HepG2 (cell line): ENCODE measurements around the gene ZFP36L2. TPM values are rescaled to one million over a fixed set of nuclear protein-coding genes. Genes with fewer than 3 reads are reported as not detected.

ENCODE experiments used
- ATAC-seq: fragments of 200-7000 bp; cut with Tn5 transposase; 3 replicates; pipeline ENCODE4 v1.9.1; 2020; ENCODE audit warnings: mild to moderate bottlenecking, moderate library complexity
- BruUV-seq: library from RNA; stranded (reverse); fragments of 400-500 nt; replicated peaks from 2 replicates; lab custom pipeline; 2021; lab: Mats Ljungman, UMichigan
- CTCF ChIA-PET: fragments of 300-600 bp; formaldehyde crosslinking; extraction: SDS; loops from one replicate; lab custom pipeline; 2021; ENCODE audit warnings: low total read pairs, inconsistent platforms, low intra/inter-chr PET ratio; lab: Yijun Ruan, JAX
- POLR2A ChIA-PET: fragments of 350-600 bp; sonication (Branson Sonifier 250); formaldehyde crosslinking; loops from one replicate; lab custom pipeline; 2020; ENCODE audit warnings: antibody characterized with exemption, inconsistent platforms; lab: Yijun Ruan, JAX
- DNase-seq: peaks from one replicate; pipeline ENCODE4 v3.0.0-alpha.2; 2015; ENCODE audit warnings: low spot score
- FAIRE-seq: peaks from 3 replicates; lab custom pipeline; 2011; peaks lifted over from hg19 to GRCh38; lab: Jason Lieb, UNC
- H2AFZ ChIP-seq: one replicate; pipeline ENCODE4 v1.6.1; 2011; ENCODE audit warnings: low read length, inconsistent platforms
- H3K27ac ChIP-seq: fragments of 300-600 bp; 3 replicates; pipeline ENCODE4 v1.8.0; 2011; ENCODE audit warnings: mixed run types, mild to moderate bottlenecking, mixed read lengths, low read length, inconsistent platforms; ENCODE audit not compliant: insufficient read depth; ENCODE audit errors: extremely low read length
- H3K27me3 ChIP-seq, 2 experiments: fragments of 200-600 bp in 1 of 2; 2 replicates in 1 of 2; 3 replicates in 1 of 2; pipeline versions ENCODE4 v1.6.0 to v1.8.0; 2011; ENCODE audit warnings: low read length in 2 of 2, mild to moderate bottlenecking in 2 of 2, moderate library complexity in 2 of 2, inconsistent platforms in 1 of 2; ENCODE audit not compliant: insufficient read depth in 2 of 2, control insufficient read depth in 1 of 2
- H3K36me3 ChIP-seq, 2 experiments: fragments of 200-600 bp in 1 of 2; replicated peaks in 1 of 2; 2 replicates in 1 of 2; 3 replicates in 1 of 2; pipeline versions ENCODE4 v1.5.1 to v1.8.0; 2011; ENCODE audit warnings: low read length in 2 of 2, inconsistent platforms in 1 of 2; ENCODE audit not compliant: insufficient read depth in 2 of 2, control insufficient read depth in 1 of 2
- H3K4me1 ChIP-seq: 2 replicates; pipeline ENCODE4 v1.5.1; 2012; ENCODE audit warnings: low read length, inconsistent platforms; ENCODE audit not compliant: insufficient read depth
- H3K4me2 ChIP-seq: 2 replicates; pipeline ENCODE4 v1.6.0; 2011; ENCODE audit warnings: low read depth, low read length, inconsistent platforms
- H3K4me3 ChIP-seq, 3 experiments: fragments of 200-600 bp in 1 of 3; sonication (generic), shearing (Covaris generic) in 1 of 3; replicated peaks in 1 of 3; 2 replicates each; pipeline ENCODE4 v1.5.1; 2011 to 2016; ENCODE audit warnings: low read length in 3 of 3, inconsistent platforms in 2 of 3, low read depth in 2 of 3, mild to moderate bottlenecking in 2 of 3, control low read depth in 1 of 3, mixed read lengths in 1 of 3; ENCODE audit not compliant: insufficient read depth in 1 of 3
- H3K79me2 ChIP-seq: one replicate; pipeline ENCODE4 v1.6.1; 2011; ENCODE audit warnings: low read length, inconsistent platforms; ENCODE audit not compliant: insufficient read depth
- H3K9ac ChIP-seq: 2 replicates; pipeline ENCODE4 v1.6.0; 2011; ENCODE audit warnings: mild to moderate bottlenecking, low read depth, low read length, inconsistent platforms; ENCODE audit not compliant: insufficient read depth
- H3K9me3 ChIP-seq: 2 replicates; pipeline ENCODE4 v1.5.1; 2012; ENCODE audit warnings: mild to moderate bottlenecking, low read length
- H4K20me1 ChIP-seq: 2 replicates; pipeline ENCODE4 v1.6.0; 2011; ENCODE audit warnings: inconsistent platforms, mild to moderate bottlenecking, low read length, moderate library complexity; ENCODE audit not compliant: insufficient read depth
- CERS6 ChIP-seq: sonication (generic); formaldehyde crosslinking; IDR thresholded peaks from 2 replicates; pipeline ENCODE4 v1.5.0; 2020; ENCODE audit warnings: missing genetic modification reagents
- DDIT3 ChIP-seq: sonication (generic); formaldehyde crosslinking; IDR thresholded peaks from 2 replicates; pipeline ENCODE4 v1.4.0; 2020; ENCODE audit warnings: mild to moderate bottlenecking, missing genetic modification reagents
- DMTF1 ChIP-seq: sonication (generic); formaldehyde crosslinking; IDR thresholded peaks from 2 replicates; pipeline ENCODE4 v1.4.0; 2020; ENCODE audit warnings: mild to moderate bottlenecking, missing genetic modification reagents
- HNF4A ChIP-seq: sonication (generic); formaldehyde crosslinking; IDR thresholded peaks from 2 replicates; pipeline ENCODE4 v1.4.0; 2020; ENCODE audit warnings: missing genetic modification reagents
- JUN ChIP-seq: sonication (generic); formaldehyde crosslinking; IDR thresholded peaks from 2 replicates; pipeline ENCODE4 v1.4.0; 2020; ENCODE audit warnings: mild to moderate bottlenecking, missing genetic modification reagents
- KAT2B ChIP-seq: fragments of 150-350 bp; IDR thresholded peaks from 2 replicates; pipeline ENCODE4 v1.6.1; 2014; ENCODE audit warnings: low read depth, low read length, borderline replicate concordance
- NCOR1 ChIP-seq: fragments of 200-600 bp; sonication (generic); IDR thresholded peaks from 2 replicates; pipeline ENCODE4 v1.7.0; 2017; ENCODE audit warnings: antibody characterized with exemption, low read length, borderline replicate concordance
- TBX2 ChIP-seq: sonication (generic); formaldehyde crosslinking; IDR thresholded peaks from 2 replicates; pipeline ENCODE4 v1.5.0; 2020; ENCODE audit warnings: missing genetic modification reagents, mild to moderate bottlenecking, borderline replicate concordance
- TEAD2 ChIP-seq: sonication (generic); formaldehyde crosslinking; IDR thresholded peaks from 2 replicates; pipeline ENCODE4 v1.9.0; 2021; ENCODE audit warnings: missing genetic modification reagents
- ZBED4 ChIP-seq: sonication (generic); formaldehyde crosslinking; IDR thresholded peaks from 2 replicates; pipeline ENCODE4 v1.4.0; 2020; ENCODE audit warnings: missing genetic modification reagents, borderline replicate concordance
- ZNF20 ChIP-seq: sonication (generic); formaldehyde crosslinking; IDR thresholded peaks from 2 replicates; pipeline ENCODE4 v1.4.0; 2020; ENCODE audit warnings: mild to moderate bottlenecking, moderate library complexity, missing genetic modification reagents
- ZNF329 ChIP-seq: sonication (generic); formaldehyde crosslinking; IDR thresholded peaks from 2 replicates; pipeline ENCODE4 v1.9.0; 2021; ENCODE audit warnings: low read depth, mild to moderate bottlenecking, missing genetic modification reagents
- ZNF432 ChIP-seq: sonication (generic); formaldehyde crosslinking; IDR thresholded peaks from 2 replicates; pipeline ENCODE4 v1.5.0; 2020; ENCODE audit warnings: missing genetic modification reagents, mild to moderate bottlenecking, borderline replicate concordance
- ZNF629 ChIP-seq: sonication (generic); formaldehyde crosslinking; conservative IDR thresholded peaks from 2 replicates; pipeline ENCODE4 v1.5.0; 2020; ENCODE audit warnings: missing genetic modification reagents
- WGBS: methylation state at CpG from one replicate; pipeline ENCODE4 v1.1.6; 2017; ENCODE audit warnings: low lambda C conversion rate; 5-methylcytosine and 5-hydroxymethylcytosine counted together
- in situ Hi-C: cut with HindIII; loops from 2 replicates; pipeline ENCODE4 v1.10.0; 2017; ENCODE audit warnings: low pct_unique_long_range_greater_than_20kb; ENCODE audit not compliant: extremely low pct_ligation_motif_present
- intact Hi-C: fragments of 100-400 bp; cut with micrococcal nuclease; formaldehyde crosslinking; loops from one replicate; pipeline ENCODE4 v1.10.0; 2022; ENCODE audit not compliant: unreplicated experiment
- polyA plus RNA-seq, 8 experiments: library from polyadenylated mRNA; depleted of rRNA in 3 of 8; stranded (reverse) in 7 of 8; unstranded in 1 of 8; fragments of >200 nt; fragmentation: Illumina TruSeq in 4 of 8; extraction: Trizol in 4 of 8; gene quantifications; 2 replicates each; pipeline versions ENCODE4 v1.2.1 to v1.2.3, GENCODE V29; 2011 to 2016; ENCODE audit warnings: low read depth in 4 of 8, missing spikeins in 1 of 8, mixed read lengths in 1 of 8; ENCODE audit not compliant: insufficient read depth in 1 of 8
- total RNA-seq, 5 experiments: library from RNA; depleted of rRNA; stranded (reverse); fragments of >200 nt; fragmentation: Illumina TruSeq; extraction: Trizol; gene quantifications; 2 replicates each; pipeline ENCODE4 v1.2.3, GENCODE V29; 2016; ENCODE audit warnings: low read depth in 1 of 5
- TF ChIP-seq, protein P1 (sequence below): sonication (generic); formaldehyde crosslinking; IDR thresholded peaks from 2 replicates; pipeline ENCODE4 v1.9.0; 2022; ENCODE audit warnings: low read depth, missing genetic modification reagents

Gene ZFP36L2
- total and polyA plus RNA-seq, 2 of the 13 experiments (the other 11 are each of a cell fraction or from before 2014, with no cell fraction given): 11.2 to 21.8 TPM

- TF ChIP-seq ZNF432 (no peak), ZNF20 (CRISPR knock-in tag) (no peak), NCOR1 (no peak), CERS6 (CRISPR knock-in tag) (no peak), JUN (no peak), DMTF1 (no peak), TBX2 (CRISPR knock-in tag) (no peak), DDIT3 (CRISPR knock-in tag) (no peak), TEAD2 (CRISPR knock-in tag) (no peak), ZNF329 (CRISPR knock-in tag) (no peak)
Measured at GRCh38 chr2:43203373-43203772, 23.0 kb downstream of the ZFP36L2 start (continued).

DNA sequence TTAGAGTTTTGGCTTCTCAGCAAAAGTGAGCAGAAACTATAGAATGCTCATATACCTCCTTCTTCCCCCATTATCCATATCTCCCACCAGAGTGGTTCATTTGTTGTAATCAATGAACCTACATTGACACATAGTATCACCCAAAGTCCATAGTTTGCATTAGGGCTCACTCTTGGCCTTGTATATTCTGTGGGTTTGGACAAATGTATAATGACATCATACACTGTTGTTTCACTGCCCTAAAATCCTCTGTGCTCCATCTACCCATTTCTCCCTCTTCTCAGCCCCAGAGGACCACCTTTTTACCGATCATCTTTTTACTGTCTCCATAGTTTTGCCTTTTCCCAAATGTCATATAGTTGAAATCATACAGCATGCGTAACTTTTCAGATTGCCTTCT, 24.1 kb downstream of the ZFP36L2 start:
- Histone ChIP-seq H3K4me1 (peaks cover 54% of the 10 kb centered on the region), H3K4me2 (no peak overlapping the region), H3K36me3 (no peaks in the 10 kb centered on the region), H3K79me2 (no peaks in the 10 kb centered on the region), H3K27ac (no peak overlapping the region), H3K4me3 (no peak overlapping the region), H3K9me3 (no peaks in the 10 kb centered on the region), H2AFZ (no peak overlapping the region), H3K9ac (no peak overlapping the region), H4K20me1 (no peaks in the 10 kb centered on the region), H3K27me3 (no peaks in the 10 kb centered on the region)
- in situ Hi-C loops (no loop called here), intact Hi-C loops (no loop called here)
- FAIRE-seq (no peak), DNase-seq (no peak), ATAC-seq (peak; percentile 3; the same call in 1 of the 3 replicates)
- BruUV-seq: no TSS peak
- 77% methylated on average over 2 of the region's 2 CpGs for WGBS
- POLR2A ChIA-PET: interaction anchor here (1.2 to 9.9 kb wide), 4 partner anchors 8 to 24 kb away, joined by 3 to 83 read pairs (median 9); partner anchors contain the start of gene ZFP36L2
- CTCF ChIA-PET: no interaction called here
- TF ChIP-seq HNF4A (CRISPR knock-in tag) (peak; percentile 28), KAT2B (0 out of 2 replicates have a peak, but pooled peaks have one; percentile 16), ZNF629 (CRISPR knock-in tag) (peak; percentile 52; the same call in 1 of the 2 replicates), ZBED4 (no peak)
- TF ChIP-seq, protein P1, sequence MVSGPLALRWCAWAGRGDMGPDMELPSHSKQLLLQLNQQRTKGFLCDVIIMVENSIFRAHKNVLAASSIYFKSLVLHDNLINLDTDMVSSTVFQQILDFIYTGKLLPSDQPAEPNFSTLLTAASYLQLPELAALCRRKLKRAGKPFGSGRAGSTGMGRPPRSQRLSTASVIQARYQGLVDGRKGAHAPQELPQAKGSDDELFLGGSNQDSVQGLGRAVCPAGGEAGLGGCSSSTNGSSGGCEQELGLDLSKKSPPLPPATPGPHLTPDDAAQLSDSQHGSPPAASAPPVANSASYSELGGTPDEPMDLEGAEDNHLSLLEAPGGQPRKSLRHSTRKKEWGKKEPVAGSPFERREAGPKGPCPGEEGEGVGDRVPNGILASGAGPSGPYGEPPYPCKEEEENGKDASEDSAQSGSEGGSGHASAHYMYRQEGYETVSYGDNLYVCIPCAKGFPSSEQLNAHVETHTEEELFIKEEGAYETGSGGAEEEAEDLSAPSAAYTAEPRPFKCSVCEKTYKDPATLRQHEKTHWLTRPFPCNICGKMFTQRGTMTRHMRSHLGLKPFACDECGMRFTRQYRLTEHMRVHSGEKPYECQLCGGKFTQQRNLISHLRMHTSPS: no peak
